Sigmoid colon (tissue), 4 donors: ENCODE results near the gene IPO7.

ENCODE experiments used
- EP300 ChIP-seq, 4 donors: sonication (generic); formaldehyde crosslinking; IDR thresholded peaks; one replicate each; pipeline ENCODE4 v1.6.1; 2017; ENCODE audit warnings: antibody characterized with exemption in 4 of 4
- POLR2A ChIP-seq, 2 donors: fragments of 450-650 bp; IDR thresholded peaks; one replicate each; pipeline ENCODE4 v1.6.1; 2016; ENCODE audit warnings: antibody characterized with exemption in 2 of 2, mild to moderate bottlenecking in 2 of 2, moderate library complexity in 2 of 2
- TF ChIP-seq, protein P1 (sequence below), 4 experiments: fragments of 450-650 bp in 3 of 4; fragments of 200-600 bp in 1 of 4; IDR thresholded peaks; one replicate each; pipeline ENCODE4 v1.5.1; 2016 to 2019; ENCODE audit warnings: antibody characterized with exemption in 4 of 4, mild to moderate bottlenecking in 3 of 4, moderate library complexity in 2 of 4

DNA sequence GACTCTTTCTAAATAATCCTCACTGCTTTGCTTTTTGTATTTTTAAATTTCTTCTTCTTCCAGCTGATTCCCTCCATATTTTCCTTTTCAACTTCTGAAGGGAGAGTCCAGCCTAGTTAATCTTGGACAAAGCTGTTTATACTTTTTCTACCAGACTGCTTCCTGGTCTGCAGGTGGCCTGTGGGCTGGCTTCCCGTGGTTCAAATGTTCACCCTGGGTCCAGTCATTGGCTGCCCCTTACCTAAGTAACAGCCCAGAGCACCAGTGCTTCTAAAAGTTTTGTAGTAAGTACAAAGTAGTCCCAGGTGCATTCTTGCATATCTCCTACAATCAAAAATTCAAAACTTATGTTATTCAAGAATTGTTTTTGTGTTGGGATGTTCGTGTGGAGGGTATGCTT lies 95.4 kb downstream of the IPO7 start:
- TF ChIP-seq POLR2A (IDR thresholded peaks at IDR 0.05) (no peak), EP300 (IDR thresholded peaks at IDR 0.05) (no peak)
- TF ChIP-seq, protein P1, sequence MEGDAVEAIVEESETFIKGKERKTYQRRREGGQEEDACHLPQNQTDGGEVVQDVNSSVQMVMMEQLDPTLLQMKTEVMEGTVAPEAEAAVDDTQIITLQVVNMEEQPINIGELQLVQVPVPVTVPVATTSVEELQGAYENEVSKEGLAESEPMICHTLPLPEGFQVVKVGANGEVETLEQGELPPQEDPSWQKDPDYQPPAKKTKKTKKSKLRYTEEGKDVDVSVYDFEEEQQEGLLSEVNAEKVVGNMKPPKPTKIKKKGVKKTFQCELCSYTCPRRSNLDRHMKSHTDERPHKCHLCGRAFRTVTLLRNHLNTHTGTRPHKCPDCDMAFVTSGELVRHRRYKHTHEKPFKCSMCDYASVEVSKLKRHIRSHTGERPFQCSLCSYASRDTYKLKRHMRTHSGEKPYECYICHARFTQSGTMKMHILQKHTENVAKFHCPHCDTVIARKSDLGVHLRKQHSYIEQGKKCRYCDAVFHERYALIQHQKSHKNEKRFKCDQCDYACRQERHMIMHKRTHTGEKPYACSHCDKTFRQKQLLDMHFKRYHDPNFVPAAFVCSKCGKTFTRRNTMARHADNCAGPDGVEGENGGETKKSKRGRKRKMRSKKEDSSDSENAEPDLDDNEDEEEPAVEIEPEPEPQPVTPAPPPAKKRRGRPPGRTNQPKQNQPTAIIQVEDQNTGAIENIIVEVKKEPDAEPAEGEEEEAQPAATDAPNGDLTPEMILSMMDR (IDR thresholded peaks at IDR 0.05): no peak
